ENCODE measurements around the gene ABCC11.

GRCh38 chr16:48232493-48233040, 14.8 kb downstream of the ABCC11 start:
- TF ChIP-seq TAF1 (IDR thresholded peaks at IDR 0.05; ENCODE audit: borderline replicate concordance, insufficient read depth, low read length): no peak
- no peak for TF ChIP-seq REST (IDR thresholded peaks at IDR 0.05; ENCODE audit: insufficient read depth in 1 of 2, low read depth in 2 of 2, low read length in 2 of 2)
- TF ChIP-seq SIN3A (IDR thresholded peaks at IDR 0.05; ENCODE audit: borderline replicate concordance, insufficient read depth, low read length): no peak

All from PFSK-1 (cell line).